ENCODE results near the gene TENM4. TPM values are rescaled to one million over a fixed set of nuclear protein-coding genes. Genes with fewer than 3 reads are reported as not detected.

TENM4 gene
- total RNA-seq, 4 donors from 2014 or later = 2.3 to 18.9 (median 4.5) TPM

DNA sequence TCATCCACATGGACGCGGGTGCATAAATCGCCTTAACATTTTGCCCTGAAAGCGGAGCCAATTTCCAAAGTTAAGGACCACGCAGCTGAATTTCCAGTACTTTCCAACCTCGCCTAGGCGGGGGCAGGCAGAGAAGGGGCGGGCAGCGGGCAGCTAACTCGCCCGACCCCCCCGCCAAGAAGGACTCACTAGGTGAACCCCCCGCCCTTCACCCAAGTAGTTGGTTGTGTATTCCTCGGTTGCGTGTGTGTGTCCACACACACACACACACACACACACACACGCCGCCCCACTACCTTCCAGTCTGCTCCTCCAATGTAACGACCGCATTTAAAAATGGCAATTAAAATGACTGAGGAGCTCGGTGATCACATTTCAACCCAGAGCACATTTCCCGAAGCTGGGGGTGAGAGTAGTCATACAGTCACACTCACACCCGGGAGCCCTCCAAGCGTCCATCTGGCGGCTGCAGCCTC lies 1.4 kb downstream of the TENM4 start:
- ATAC-seq (ENCODE audit: low FRiP score) = peak; percentile 13
- TF ChIP-seq, protein P1, sequence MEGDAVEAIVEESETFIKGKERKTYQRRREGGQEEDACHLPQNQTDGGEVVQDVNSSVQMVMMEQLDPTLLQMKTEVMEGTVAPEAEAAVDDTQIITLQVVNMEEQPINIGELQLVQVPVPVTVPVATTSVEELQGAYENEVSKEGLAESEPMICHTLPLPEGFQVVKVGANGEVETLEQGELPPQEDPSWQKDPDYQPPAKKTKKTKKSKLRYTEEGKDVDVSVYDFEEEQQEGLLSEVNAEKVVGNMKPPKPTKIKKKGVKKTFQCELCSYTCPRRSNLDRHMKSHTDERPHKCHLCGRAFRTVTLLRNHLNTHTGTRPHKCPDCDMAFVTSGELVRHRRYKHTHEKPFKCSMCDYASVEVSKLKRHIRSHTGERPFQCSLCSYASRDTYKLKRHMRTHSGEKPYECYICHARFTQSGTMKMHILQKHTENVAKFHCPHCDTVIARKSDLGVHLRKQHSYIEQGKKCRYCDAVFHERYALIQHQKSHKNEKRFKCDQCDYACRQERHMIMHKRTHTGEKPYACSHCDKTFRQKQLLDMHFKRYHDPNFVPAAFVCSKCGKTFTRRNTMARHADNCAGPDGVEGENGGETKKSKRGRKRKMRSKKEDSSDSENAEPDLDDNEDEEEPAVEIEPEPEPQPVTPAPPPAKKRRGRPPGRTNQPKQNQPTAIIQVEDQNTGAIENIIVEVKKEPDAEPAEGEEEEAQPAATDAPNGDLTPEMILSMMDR (IDR thresholded peaks at IDR 0.05) = no peak

DNA sequence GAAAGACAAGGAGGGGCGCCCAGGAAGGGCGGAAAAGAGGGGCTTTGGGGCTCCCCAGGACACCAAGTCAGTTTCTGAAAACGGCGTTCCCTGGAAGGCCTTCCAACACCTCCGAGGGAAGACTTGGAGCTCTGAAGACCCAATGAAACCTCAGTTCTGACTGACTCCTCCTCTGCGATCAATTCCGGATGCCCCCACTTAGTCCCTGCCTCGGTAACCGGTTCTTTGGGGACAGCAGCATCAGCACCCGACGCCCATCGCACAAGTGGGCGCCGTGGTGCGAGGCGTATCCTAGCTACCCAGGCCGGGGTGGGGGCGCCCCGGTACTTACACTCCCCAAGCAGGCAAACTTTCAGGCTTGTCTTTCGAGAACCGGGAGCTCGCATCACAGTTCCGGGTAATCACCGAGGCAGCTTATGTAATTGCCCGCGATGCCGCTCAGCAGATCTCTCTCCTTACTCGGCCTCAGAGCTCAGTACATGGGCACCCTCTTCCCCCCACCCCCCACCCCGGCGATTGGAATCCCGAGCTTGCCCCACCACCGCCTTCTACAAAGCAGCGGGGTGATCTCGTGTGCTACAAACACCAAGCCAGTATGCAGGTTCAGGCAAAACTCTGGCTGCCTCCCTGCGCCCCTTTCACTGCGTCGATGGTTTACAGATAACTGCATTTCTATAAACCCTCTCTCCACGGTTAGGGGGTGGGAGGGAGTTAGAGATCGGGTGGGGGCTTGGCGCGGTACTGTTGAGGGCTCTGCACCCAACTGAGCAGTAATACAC lies 2.0 kb downstream of the TENM4 start:
- no peak for ATAC-seq (ENCODE audit: low FRiP score)
- TF ChIP-seq, protein P1 (IDR thresholded peaks at IDR 0.05) = no peak
- no peak for DNase-seq (ENCODE audit: low spot score)

More for the DNA sequence above, 1.4 kb downstream of the TENM4 start:
- DNase-seq (ENCODE audit: low spot score) = no peak

DNA sequence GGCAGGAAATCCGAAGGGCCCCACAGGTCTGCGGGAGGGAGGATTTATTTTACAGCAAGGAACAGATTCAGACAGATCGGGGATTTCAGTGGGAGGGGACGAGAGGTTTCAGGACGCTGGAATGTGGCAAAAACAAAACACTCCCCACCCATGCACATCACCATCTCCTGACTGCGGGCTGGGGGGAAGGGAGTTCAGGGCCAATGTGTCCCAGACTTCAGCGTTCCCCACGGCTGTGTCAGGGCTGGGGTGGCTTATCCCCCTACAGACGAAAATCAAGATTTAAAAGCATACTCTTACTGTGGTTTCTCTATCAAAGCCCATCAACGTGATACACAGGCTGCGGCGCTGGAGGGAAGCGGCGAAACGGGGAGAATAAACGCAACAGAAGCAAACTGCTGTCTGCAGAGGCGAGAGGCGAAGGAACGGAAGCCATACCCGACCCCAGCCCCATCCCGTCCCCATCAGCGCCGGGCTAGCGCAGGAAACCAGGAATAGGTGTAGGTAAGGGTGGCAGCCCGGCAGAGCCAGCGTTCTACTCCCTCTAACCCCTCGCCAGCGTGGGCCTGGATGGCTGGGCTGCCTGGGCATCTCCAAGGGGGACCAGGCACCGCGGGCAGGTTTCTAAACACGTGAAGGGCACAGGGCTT lies 2.7 kb downstream of the TENM4 start:
- peak; percentile 45 for ATAC-seq (ENCODE audit: low FRiP score)
- DNase-seq (ENCODE audit: low spot score) = no peak

DNA sequence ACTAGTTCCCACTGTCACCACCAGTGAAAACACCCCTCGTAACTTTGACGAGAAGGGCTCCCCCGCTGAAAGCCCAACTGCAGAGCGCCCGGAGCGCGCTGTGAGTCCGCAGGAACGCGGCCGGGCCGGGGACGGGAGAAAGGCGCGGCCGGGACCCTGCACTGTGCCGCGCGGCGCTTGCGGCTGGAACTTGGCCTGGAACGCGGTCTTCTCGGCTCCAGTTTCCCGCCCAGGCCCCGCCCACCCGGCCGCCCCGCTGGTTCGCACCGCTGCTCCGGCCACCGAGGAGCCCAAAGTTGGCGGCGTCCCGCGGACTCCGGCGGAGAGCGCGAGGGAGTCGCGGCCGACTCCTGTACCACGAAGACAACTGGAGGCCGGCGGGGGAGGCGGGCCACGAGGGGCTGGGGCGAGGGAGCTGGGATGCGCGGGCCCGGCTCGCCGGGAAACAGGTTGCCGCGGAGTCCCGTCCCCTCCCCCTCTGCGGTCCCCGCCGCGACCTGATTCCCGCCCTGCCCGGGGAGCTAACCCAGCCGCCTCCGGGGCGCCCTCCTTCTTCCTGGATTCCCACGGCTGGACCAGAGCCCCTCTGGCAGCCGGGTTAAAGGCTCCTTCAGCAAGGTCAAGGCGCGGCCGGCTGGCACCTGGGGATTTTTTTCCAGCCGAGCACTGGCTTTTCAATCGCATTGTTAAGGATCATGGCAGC lies 3.4 kb downstream of the TENM4 start:
- peak; percentile 25 for ATAC-seq (ENCODE audit: low FRiP score)
- DNase-seq (ENCODE audit: low spot score) = no peak
- TF ChIP-seq, protein P1 (IDR thresholded peaks at IDR 0.05) = no peak

More for the DNA sequence above, 2.7 kb downstream of the TENM4 start:
- TF ChIP-seq, protein P1 (IDR thresholded peaks at IDR 0.05) = no peak

DNA sequence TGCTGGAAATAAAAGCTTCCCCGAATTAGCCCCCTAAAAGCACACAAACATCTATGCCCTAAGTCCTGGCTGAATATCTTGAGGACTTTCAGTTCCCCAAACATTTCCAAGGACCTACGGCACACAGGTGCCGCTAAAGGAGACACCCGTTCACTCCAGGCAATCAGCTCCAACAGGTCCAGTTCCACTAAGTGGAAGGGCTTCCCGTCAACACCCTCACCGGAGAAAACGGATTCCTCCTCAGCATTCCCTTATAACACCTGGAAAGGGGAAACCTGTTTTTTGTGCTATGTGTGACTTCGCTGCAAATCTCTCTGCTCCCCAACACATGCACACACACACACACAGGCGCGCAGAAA lies 3.9 kb downstream of the TENM4 start:
- ATAC-seq (ENCODE audit: low FRiP score) = no peak
- no peak for DNase-seq (ENCODE audit: low spot score)
- TF ChIP-seq, protein P1 (IDR thresholded peaks at IDR 0.05) = no peak

DNA sequence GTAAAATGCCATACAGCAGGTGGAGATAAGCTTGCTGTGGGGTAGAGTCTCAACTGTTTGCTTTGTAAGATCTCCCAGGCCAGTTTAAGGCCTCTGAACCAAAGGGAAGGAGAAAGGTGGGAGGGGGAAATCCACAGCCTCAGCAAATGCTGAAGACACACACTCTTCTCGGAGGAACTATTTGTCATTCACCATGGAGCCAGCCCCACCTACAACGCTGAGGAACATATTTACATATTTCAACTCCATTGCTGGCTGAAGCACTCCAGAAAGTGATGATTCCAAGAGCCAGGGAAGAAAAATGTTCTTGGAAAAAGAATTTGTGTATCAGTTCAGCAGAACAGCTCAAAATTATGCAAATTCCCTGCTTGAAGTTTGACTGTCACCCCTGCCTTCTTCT lies 6.5 kb downstream of the TENM4 start:
- DNase-seq (ENCODE audit: low spot score) (no peak), ATAC-seq (ENCODE audit: low FRiP score) (peak; percentile 48)
- TF ChIP-seq, protein P1 (IDR thresholded peaks at IDR 0.05) = no peak

Measured in omental fat pad (tissue), 4 donors.